Measurements from ENCODE around the gene MYO18A.

- TF ChIP-seq YY1 (IDR thresholded peaks at IDR 0.05; ENCODE audit: insufficient read depth, insufficient read length) (no peak), ZNF274 (IDR thresholded peaks at IDR 0.05; ENCODE audit: low read depth, low read length) (no peak), SUZ12 (IDR thresholded peaks at IDR 0.05; ENCODE audit: extremely low read depth, insufficient read depth, insufficient read length) (no peak)
Observed at GRCh38 chr17:29115961-29116803, 64.0 kb downstream of the MYO18A start.
